OCI-LY3 (cell line): Measurements from ENCODE around the gene TDRKH.
"Not testable (repeated sequence)": the region's sequence is repeated elsewhere in the genome, so short reads cannot be mapped to it uniquely, and the experiment has no call there.

Source experiments
- H2AFZ ChIP-seq: fragments of 200-600, 300-600 bp; shearing (Covaris generic); 2 replicates; pipeline ENCODE4 v1.6.0; 2014; ENCODE audit warnings: antibody characterized with exemption, low read depth, low read length
- H3K27ac ChIP-seq: fragments of 200-600, 300-600 bp; sonication (generic); 2 replicates; pipeline ENCODE4 v1.5.1; 2014; ENCODE audit warnings: mild to moderate bottlenecking, low read length, moderate library complexity, mixed read lengths
- H3K27me3 ChIP-seq: fragments of 200-600, 300-600 bp; sonication (generic); 2 replicates; pipeline ENCODE4 v1.6.1; 2014; ENCODE audit warnings: low read depth, low read length, mixed read lengths
- H3K36me3 ChIP-seq: fragments of 200-600, 300-600 bp; sonication (generic); replicated peaks from 2 replicates; pipeline ENCODE3; 2014; ENCODE audit warnings: low read depth, low read length, mixed read lengths
- H3K4me1 ChIP-seq: fragments of 300-600, 200-600 bp; sonication (generic); 2 replicates; pipeline ENCODE4 v1.6.1; 2014; ENCODE audit warnings: low read length, mixed read lengths
- H3K4me2 ChIP-seq: fragments of 200-600, 300-600 bp; sonication (generic); 2 replicates; pipeline ENCODE4 v1.6.1; 2014; ENCODE audit warnings: low read length, mixed read lengths
- H3K4me3 ChIP-seq: fragments of 300-600, 200-600 bp; sonication (generic); 2 replicates; pipeline ENCODE4 v1.5.1; 2014; ENCODE audit warnings: antibody characterized with exemption, mild to moderate bottlenecking, low read length, moderate library complexity
- H3K79me2 ChIP-seq: fragments of 300-600, 200-600 bp; shearing (Covaris generic); 2 replicates; pipeline ENCODE4 v1.6.1; 2014; ENCODE audit warnings: mild to moderate bottlenecking, low read length, mixed read lengths
- H3K9ac ChIP-seq: fragments of 300-600, 200-600 bp; shearing (Covaris generic); 2 replicates; pipeline ENCODE4 v1.6.0; 2014; ENCODE audit warnings: mild to moderate bottlenecking, low read length, moderate library complexity
- H3K9me3 ChIP-seq: fragments of 200-600, 300-600 bp; shearing (Covaris generic); 2 replicates; pipeline ENCODE4 v1.6.1; 2014; ENCODE audit warnings: low read length, mixed read lengths; ENCODE audit not compliant: insufficient read depth
- H4K20me1 ChIP-seq: fragments of 200-600, 300-600 bp; sonication (generic); 2 replicates; pipeline ENCODE4 v1.6.1; 2016; ENCODE audit warnings: low read length, mixed read lengths; ENCODE audit not compliant: insufficient read depth
- EZH2phosphoT487 ChIP-seq: fragments of 200-600 bp; shearing (Covaris generic); IDR thresholded peaks from 2 replicates; pipeline ENCODE4 v1.6.1; 2018; ENCODE audit warnings: antibody characterized with exemption, mixed run types, low read depth
- TF ChIP-seq, protein P1 (sequence below): fragments of 200-600, 300-600 bp; sonication (generic); IDR thresholded peaks from 2 replicates; pipeline ENCODE4 v1.5.1; 2014; ENCODE audit warnings: antibody characterized with exemption, low read length, low read depth

TDRKH gene

DNA sequence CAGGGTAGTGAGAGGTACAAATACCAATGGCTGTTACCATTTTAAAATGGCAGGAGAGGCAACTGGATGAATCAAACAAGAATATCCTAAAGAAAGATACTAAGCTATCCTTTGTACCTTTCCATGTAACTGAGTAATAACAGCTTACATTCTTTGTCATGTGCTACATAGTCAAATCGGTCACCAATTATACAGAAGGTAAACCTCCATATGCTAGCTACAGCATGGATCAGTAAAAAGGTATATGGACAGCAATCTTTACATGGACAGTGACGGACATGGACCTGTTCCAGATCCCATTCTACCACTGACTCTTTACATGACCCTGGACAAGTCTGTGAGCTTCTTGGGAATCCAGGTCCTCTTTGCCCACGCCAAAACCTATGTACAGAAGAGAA lies 13.6 kb downstream of the TDRKH start:
- Histone ChIP-seq H3K27ac (no peak overlapping the region), H3K9me3 (no peaks in the 10 kb centered on the region), H3K9ac (no peak overlapping the region), H3K36me3 (peaks cover 11% of the 10 kb centered on the region), H3K4me1 (0 out of 2 replicates have a peak, but pooled peaks cover 3% of the 10 kb centered on the region), H3K27me3 (no peaks in the 10 kb centered on the region), H2AFZ (no peak overlapping the region), H3K79me2 (no peaks in the 10 kb centered on the region), H4K20me1 (no peaks in the 10 kb centered on the region), H3K4me2 (no peak overlapping the region), H3K4me3 (no peak overlapping the region)
- TF ChIP-seq, protein P1, sequence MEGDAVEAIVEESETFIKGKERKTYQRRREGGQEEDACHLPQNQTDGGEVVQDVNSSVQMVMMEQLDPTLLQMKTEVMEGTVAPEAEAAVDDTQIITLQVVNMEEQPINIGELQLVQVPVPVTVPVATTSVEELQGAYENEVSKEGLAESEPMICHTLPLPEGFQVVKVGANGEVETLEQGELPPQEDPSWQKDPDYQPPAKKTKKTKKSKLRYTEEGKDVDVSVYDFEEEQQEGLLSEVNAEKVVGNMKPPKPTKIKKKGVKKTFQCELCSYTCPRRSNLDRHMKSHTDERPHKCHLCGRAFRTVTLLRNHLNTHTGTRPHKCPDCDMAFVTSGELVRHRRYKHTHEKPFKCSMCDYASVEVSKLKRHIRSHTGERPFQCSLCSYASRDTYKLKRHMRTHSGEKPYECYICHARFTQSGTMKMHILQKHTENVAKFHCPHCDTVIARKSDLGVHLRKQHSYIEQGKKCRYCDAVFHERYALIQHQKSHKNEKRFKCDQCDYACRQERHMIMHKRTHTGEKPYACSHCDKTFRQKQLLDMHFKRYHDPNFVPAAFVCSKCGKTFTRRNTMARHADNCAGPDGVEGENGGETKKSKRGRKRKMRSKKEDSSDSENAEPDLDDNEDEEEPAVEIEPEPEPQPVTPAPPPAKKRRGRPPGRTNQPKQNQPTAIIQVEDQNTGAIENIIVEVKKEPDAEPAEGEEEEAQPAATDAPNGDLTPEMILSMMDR: no peak
- no peak for TF ChIP-seq EZH2phosphoT487

DNA sequence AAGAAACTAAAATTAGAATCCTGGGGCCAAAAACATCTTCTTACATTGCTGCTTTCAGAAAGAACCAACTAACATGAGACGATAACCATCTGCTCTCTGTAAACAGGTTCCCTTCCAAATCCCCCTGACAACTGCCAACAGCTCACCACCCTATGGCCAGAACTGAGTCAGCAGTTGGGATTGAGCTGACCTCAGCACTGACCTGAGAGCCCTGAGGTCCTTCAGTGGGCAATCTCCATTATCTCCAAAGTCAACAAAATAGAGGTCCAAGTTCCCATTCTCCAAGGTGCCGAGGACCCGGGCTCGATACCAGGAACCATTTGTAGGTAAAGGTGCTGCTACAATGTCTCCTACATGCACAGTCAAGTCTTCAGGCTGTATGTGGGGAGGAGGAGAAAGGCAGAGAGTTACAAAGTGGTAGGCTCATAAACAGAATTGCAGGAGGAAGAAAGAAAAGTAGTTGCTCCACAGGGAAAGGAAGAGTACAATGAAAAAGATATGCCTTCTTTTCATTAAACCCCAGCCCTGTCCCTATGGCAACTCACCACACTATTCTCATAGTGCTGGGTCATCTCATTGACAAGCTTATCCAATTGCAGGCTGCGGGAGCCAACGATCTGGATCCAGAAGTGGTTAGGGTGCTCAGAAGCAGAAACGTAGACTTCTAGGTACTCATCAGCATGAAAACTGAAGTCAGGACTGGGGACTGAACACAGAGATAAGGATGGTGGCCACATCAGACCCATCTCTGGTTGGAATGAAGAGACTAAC lies 14.2 kb downstream of the TDRKH start:
- no peaks in the 10 kb centered on the region for H3K27me3 ChIP-seq
- H3K9ac ChIP-seq: no peak overlapping the region
- no peak overlapping the region for H2AFZ ChIP-seq
- no peak overlapping the region for H3K4me2 ChIP-seq
- H3K79me2 ChIP-seq: no peaks in the 10 kb centered on the region
- H3K4me1 ChIP-seq: 0 out of 2 replicates have a peak, but pooled peaks cover 3% of the 10 kb centered on the region
- H4K20me1 ChIP-seq: no peaks in the 10 kb centered on the region
- H3K9me3 ChIP-seq: no peaks in the 10 kb centered on the region
- H3K27ac ChIP-seq: no peak overlapping the region
- TF ChIP-seq, protein P1: no peak
- no peak for TF ChIP-seq EZH2phosphoT487
- peaks cover 11% of the 10 kb centered on the region for H3K36me3 ChIP-seq
- no peak overlapping the region for H3K4me3 ChIP-seq

DNA sequence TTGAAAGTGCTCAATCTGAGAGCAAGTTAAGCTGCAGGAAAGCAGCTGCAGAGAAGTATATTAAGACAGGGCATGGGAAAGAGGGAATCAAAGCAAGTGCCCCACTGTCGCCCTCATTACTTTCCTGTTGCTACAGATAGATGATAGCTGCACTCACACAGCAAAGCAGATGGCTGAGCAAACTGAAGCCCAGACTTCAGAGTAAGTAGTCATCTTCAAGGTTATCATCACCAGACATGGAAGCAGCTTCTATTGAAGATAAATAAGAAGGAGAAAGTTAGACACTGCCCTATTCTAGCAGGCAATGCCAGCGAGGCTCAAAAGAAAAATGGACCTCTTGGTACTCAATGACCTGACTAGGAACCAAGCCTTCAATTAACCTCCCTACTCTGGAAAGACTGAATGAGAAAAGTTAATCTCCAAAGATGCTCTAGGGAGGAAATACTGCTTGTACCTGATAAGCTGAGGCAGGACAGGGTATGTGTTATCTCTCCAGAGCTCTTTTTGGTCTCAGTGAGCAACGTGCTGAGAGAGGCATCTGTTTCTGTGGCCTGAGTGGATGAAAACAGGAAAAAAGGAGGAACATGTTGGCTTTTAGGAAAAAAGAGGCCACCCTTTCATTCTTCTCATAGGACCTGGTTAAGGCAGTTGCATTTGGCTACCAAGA lies 15.9 kb downstream of the TDRKH start:
- no peak overlapping the region for H3K4me3 ChIP-seq
- no peak overlapping the region for H3K27ac ChIP-seq
- no peak overlapping the region for H3K9ac ChIP-seq
- no peak overlapping the region for H3K4me2 ChIP-seq
- H2AFZ ChIP-seq: no peak overlapping the region
- no peaks in the 10 kb centered on the region for H3K4me1 ChIP-seq
- TF ChIP-seq EZH2phosphoT487: no peak
- H3K79me2 ChIP-seq: no peaks in the 10 kb centered on the region
- H3K27me3 ChIP-seq: no peaks in the 10 kb centered on the region
- no peaks in the 10 kb centered on the region for H4K20me1 ChIP-seq
- no peaks in the 10 kb centered on the region for H3K9me3 ChIP-seq
- H3K36me3 ChIP-seq: peaks cover 11% of the 10 kb centered on the region

DNA sequence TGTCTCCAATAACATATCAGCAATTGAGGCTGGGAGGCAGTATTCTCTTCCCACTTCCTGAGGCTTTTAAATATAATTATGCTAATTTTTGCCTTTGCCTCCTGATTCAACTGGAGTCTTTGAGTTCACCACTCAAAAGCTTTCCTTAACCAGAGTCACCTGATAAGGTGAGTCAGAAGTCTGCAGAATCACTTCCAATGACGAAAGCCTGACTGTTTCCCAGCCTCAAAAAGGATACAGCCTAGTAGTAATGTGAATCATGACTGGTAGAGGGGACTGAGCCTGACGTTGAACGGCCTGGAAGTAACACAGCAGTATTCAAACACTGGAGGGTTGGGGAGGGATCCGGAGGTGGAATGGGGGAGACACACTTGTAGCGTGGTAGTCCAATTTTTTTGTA lies 16.6 kb downstream of the TDRKH start:
- no peak overlapping the region for H3K4me3 ChIP-seq
- no peak overlapping the region for H3K9ac ChIP-seq
- H3K4me1 ChIP-seq: no peaks in the 10 kb centered on the region
- H3K27ac ChIP-seq: no peak overlapping the region
- TF ChIP-seq EZH2phosphoT487: no peak
- TF ChIP-seq, protein P1: no peak
- H2AFZ ChIP-seq: no peak overlapping the region
- no peaks in the 10 kb centered on the region for H3K79me2 ChIP-seq
- H3K27me3 ChIP-seq: no peaks in the 10 kb centered on the region
- peaks cover 11% of the 10 kb centered on the region for H3K36me3 ChIP-seq
- H3K9me3 ChIP-seq: no peaks in the 10 kb centered on the region
- H4K20me1 ChIP-seq: no peaks in the 10 kb centered on the region
- H3K4me2 ChIP-seq: no peak overlapping the region

DNA sequence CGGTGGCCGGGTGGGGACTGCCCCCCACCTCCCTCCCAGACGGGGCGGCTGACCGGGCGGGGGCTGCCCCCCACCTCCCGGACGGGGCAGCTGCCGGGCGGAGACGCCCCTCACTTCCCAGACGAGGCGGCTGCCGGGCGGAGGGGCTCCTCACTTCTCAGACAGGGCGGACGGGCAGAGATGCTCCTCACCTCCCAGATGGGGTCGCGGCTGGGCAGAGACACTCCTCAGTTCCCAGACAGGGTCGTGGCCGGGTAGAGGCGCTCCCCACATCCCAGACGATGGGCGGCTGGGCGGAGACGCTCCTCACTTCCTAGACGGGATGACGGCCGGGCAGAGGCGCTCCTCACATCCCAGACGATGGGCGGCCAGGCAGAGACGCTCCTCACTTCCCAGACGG lies 21.0 kb downstream of the TDRKH start:
- H3K27me3 ChIP-seq, H3K79me2 ChIP-seq, H3K4me3 ChIP-seq, H3K27ac ChIP-seq, H2AFZ ChIP-seq, H3K36me3 ChIP-seq, H3K4me1 ChIP-seq, H3K4me2 ChIP-seq, H3K9me3 ChIP-seq, H4K20me1 ChIP-seq, H3K9ac ChIP-seq: not testable (repeated sequence)

DNA sequence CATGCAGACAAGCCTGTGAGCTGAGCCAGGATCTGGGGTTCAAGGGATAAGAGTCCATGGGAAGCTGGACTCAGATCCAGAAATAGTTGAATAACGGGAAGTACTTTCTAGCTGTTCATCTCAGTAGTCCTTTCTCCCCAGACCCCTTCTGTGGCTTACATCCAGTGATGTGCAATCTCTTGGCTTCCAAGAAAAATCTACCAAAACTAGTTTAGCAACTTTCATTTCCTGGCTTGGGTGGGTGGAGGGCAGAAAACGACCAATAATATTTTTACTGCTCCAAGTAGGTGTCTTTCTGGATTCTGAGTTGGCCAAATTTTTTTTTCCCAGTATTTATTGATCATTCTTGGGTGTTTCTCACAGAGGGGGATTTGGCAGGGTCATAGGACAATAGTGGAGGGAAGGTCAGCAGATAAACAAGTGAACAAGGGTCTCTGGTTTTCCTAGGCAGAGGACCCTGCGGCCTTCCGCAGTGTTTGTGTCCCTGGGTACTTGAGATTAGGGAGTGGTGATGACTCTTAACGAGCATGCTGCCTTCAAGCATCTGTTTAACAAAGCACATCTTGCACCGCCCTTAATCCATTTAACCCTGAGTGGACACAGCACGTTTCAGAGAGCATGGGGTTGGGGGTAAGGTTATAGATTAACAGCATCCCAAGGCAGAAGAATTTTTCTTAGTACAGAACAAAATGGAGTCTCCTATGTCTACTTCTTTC lies 21.8 kb downstream of the TDRKH start:
- H3K4me1 ChIP-seq, H3K79me2 ChIP-seq, H3K9ac ChIP-seq, H3K27ac ChIP-seq, H3K27me3 ChIP-seq, H3K4me2 ChIP-seq, H3K36me3 ChIP-seq, H2AFZ ChIP-seq, H3K9me3 ChIP-seq, H4K20me1 ChIP-seq, H3K4me3 ChIP-seq: not testable (repeated sequence)
